Caco-2 (cell line): Measurements from ENCODE around the gene ODAD3. TPM values are rescaled to one million over a fixed set of nuclear protein-coding genes. Genes with fewer than 3 reads are reported as not detected.

Experiments used
- BruUV-seq: library from RNA; stranded (reverse); fragments of 400-500 nt; replicated peaks from 2 replicates; lab custom pipeline; 2021; lab: Mats Ljungman, UMichigan
- CTCF ChIA-PET: fragments of 300-600 bp; sonication (Branson Sonifier 250); formaldehyde crosslinking; loops from one replicate; lab custom pipeline; 2022; ENCODE audit warnings: antibody characterized with exemption; lab: Charles Lee
- POLR2A ChIA-PET: fragments of 300-600 bp; sonication (Branson Sonifier 250); formaldehyde crosslinking; loops from one replicate; lab custom pipeline; 2022; ENCODE audit warnings: antibody characterized with exemption; lab: Charles Lee
- DNase-seq, 2 experiments: peaks; one replicate each; pipeline versions ENCODE4 v3.0.0 to v3.0.0-alpha.2; 2020 to 2022
- H3K27me3 ChIP-seq: replicated peaks from 2 replicates; pipeline ENCODE4 v1.6.0; 2011; ENCODE audit warnings: low read length; ENCODE audit not compliant: control insufficient read depth, insufficient read depth
- H3K36me3 ChIP-seq: 2 replicates; pipeline ENCODE4 v1.5.1; 2011; ENCODE audit warnings: low read length; ENCODE audit not compliant: control insufficient read depth, insufficient read depth
- H3K4me1 ChIP-seq: fragments of 250-450 bp; sonication (Bioruptor Pico); 2 replicates; pipeline ENCODE4 v1.5.1; 2020; ENCODE audit warnings: mild to moderate bottlenecking
- H3K4me3 ChIP-seq: 2 replicates; pipeline ENCODE4 v1.5.1; 2011; ENCODE audit warnings: low read depth, mild to moderate bottlenecking, control low read depth, low read length
- H3K9me3 ChIP-seq: fragments of 250-450 bp; sonication (Bioruptor Pico); 2 replicates; pipeline ENCODE4 v1.5.1; 2020; ENCODE audit warnings: mild to moderate bottlenecking, moderate library complexity
- H3K27ac Mint-ChIP-seq: one replicate; pipeline ENCODE4 v1.8.0; 2022; ENCODE audit warnings: mixed read lengths; ENCODE audit not compliant: unreplicated experiment
- H3K27me3 Mint-ChIP-seq: one replicate; pipeline ENCODE4 v1.8.0; 2022; ENCODE audit warnings: mixed read lengths; ENCODE audit not compliant: insufficient read depth, unreplicated experiment
- H3K36me3 Mint-ChIP-seq: one replicate; pipeline ENCODE4 v1.8.0; 2022; ENCODE audit warnings: mild to moderate bottlenecking, mixed read lengths; ENCODE audit not compliant: insufficient read depth, unreplicated experiment
- H3K4me1 Mint-ChIP-seq: one replicate; pipeline ENCODE4 v1.8.0; 2022; ENCODE audit warnings: low read depth, mixed read lengths; ENCODE audit not compliant: unreplicated experiment
- H3K4me3 Mint-ChIP-seq: one replicate; pipeline ENCODE4 v1.8.0; 2022; ENCODE audit warnings: mild to moderate bottlenecking, moderate library complexity, mixed read lengths; ENCODE audit not compliant: unreplicated experiment
- H3K9me3 Mint-ChIP-seq: one replicate; pipeline ENCODE4 v1.8.0; 2022; ENCODE audit warnings: mixed read lengths; ENCODE audit not compliant: unreplicated experiment
- intact Hi-C: fragments of 100-400 bp; cut with micrococcal nuclease; formaldehyde crosslinking; loops from one replicate; pipeline ENCODE4 v1.10.0; 2022; ENCODE audit not compliant: unreplicated experiment
- total RNA-seq: library from RNA; stranded (reverse); gene quantifications from 2 replicates; pipeline ENCODE4 v1.2.3, GENCODE V29; 2022
- TF ChIP-seq, protein P1 (sequence below), 2 experiments: fragments of 200-600 bp in 1 of 2; IDR thresholded peaks; 1 replicate in 1 of 2; 2 replicates in 1 of 2; pipeline versions ENCODE4 v1.5.1 to v1.8.0; 2011 to 2022; ENCODE audit warnings: antibody characterized with exemption in 1 of 2, control low read depth in 1 of 2, inconsistent platforms in 1 of 2, low read depth in 1 of 2, low read length in 1 of 2, mild to moderate bottlenecking in 1 of 2, moderate library complexity in 1 of 2; ENCODE audit not compliant: insufficient read depth in 1 of 2, severe bottlenecking in 1 of 2, unreplicated experiment in 1 of 2

ODAD3 gene
- total RNA-seq, 1 experiment from 2014 or later = not detected

DNA sequence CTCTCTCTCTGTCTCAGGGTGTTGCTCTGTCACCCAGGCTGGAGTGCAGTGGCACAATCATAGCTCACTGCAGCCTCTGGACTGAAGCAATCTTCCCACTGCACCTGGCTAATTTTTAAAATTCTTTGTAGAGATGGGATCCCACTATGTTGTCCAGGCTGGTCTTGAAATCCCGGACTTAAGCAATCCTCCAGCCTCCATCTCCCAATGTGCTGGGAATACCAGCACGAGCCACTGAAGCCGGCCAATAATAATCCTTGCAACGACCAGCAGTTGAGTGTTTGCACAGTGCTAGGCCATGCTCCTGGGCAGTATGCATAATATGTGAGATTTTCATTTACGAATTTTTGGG is 50.2 kb downstream of the ODAD3 start:
- no TSS peak for BruUV-seq
- Mint-ChIP-seq H3K27ac (peak overlapping the region; percentile 43), H3K27me3 (no peaks in the 10 kb centered on the region), H3K9me3 (no peaks in the 10 kb centered on the region), H3K4me3 (peak overlapping the region; percentile 95), H3K36me3 (peaks cover 12% of the 10 kb centered on the region), H3K4me1 (no peaks in the 10 kb centered on the region)
- intact Hi-C loops = loop anchor here (5.0 kb wide), 1 partner anchor 33 kb away; the partner anchor contains the start of gene RGL3
- Histone ChIP-seq H3K9me3 (no peaks in the 10 kb centered on the region), H3K27me3 (no peaks in the 10 kb centered on the region), H3K4me1 (0 out of 2 replicates have a peak, but pooled peaks cover 4% of the 10 kb centered on the region), H3K36me3 (no peaks in the 10 kb centered on the region), H3K4me3 (no peak overlapping the region)
- CTCF ChIA-PET = interaction anchor here (0.9 to 2.7 kb wide), 6 partner anchors 10 to 98 kb away, joined by 4 to 28 read pairs (median 16); partner anchors contain the start of genes ODAD3, PRKCSH and SWSAP1
- POLR2A ChIA-PET = interaction anchor here (0.5 to 2.3 kb wide), 2 partner anchors 10 to 1251 kb away, joined by 5 to 19 read pairs; partner anchors contain the start of gene SWSAP1
- TF ChIP-seq, protein P1, sequence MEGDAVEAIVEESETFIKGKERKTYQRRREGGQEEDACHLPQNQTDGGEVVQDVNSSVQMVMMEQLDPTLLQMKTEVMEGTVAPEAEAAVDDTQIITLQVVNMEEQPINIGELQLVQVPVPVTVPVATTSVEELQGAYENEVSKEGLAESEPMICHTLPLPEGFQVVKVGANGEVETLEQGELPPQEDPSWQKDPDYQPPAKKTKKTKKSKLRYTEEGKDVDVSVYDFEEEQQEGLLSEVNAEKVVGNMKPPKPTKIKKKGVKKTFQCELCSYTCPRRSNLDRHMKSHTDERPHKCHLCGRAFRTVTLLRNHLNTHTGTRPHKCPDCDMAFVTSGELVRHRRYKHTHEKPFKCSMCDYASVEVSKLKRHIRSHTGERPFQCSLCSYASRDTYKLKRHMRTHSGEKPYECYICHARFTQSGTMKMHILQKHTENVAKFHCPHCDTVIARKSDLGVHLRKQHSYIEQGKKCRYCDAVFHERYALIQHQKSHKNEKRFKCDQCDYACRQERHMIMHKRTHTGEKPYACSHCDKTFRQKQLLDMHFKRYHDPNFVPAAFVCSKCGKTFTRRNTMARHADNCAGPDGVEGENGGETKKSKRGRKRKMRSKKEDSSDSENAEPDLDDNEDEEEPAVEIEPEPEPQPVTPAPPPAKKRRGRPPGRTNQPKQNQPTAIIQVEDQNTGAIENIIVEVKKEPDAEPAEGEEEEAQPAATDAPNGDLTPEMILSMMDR (IDR thresholded peaks at IDR 0.05; ENCODE audit: insufficient read depth in 1 of 2, low read depth in 1 of 2, low read length in 1 of 2, severe bottlenecking in 1 of 2, unreplicated experiment in 1 of 2) = no peak
- DNase-seq = no peak

DNA sequence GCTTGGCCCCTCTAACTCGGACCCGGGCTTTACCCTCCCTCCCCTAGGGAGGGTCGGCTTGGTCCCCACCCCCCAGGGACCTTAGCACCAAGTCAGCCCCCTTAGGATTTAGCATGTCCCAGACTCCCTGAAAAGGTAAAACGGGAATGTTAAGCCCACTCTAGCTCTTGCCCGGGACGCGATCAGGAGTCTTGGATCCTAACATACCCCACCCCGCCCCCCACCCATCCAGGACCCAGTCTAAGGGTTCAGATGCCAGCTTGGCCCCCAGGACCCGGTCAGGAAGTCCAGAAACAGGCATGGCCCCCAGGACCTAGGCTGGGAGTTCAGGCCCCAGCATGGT is 51.2 kb downstream of the ODAD3 start:
- Histone ChIP-seq H3K4me1 (0 out of 2 replicates have a peak, but pooled peaks cover 4% of the 10 kb centered on the region), H3K36me3 (no peaks in the 10 kb centered on the region), H3K9me3 (no peaks in the 10 kb centered on the region), H3K4me3 (peak overlapping the region; percentile 59), H3K27me3 (no peaks in the 10 kb centered on the region)
- Mint-ChIP-seq H3K27ac (no peak overlapping the region), H3K4me3 (peak overlapping the region; percentile 95), H3K4me1 (no peaks in the 10 kb centered on the region), H3K36me3 (peaks cover 12% of the 10 kb centered on the region), H3K27me3 (no peaks in the 10 kb centered on the region), H3K9me3 (no peaks in the 10 kb centered on the region)
- BruUV-seq = no TSS peak
- no peak for DNase-seq
- TF ChIP-seq, protein P1 (IDR thresholded peaks at IDR 0.05; ENCODE audit: insufficient read depth in 1 of 2, low read depth in 1 of 2, low read length in 1 of 2, severe bottlenecking in 1 of 2, unreplicated experiment in 1 of 2) = no peak
- ChIA-PET CTCF (interaction anchor here (0.6 to 2.7 kb wide), 14 partner anchors 9 to 176 kb away, joined by 4 to 31 read pairs (median 8); partner anchors contain the start of genes ELOF1, ODAD3, PRKCSH and RGL3), POLR2A (interaction anchor here (0.5 to 2.3 kb wide), 8 partner anchors 9 to 442 kb away, joined by 3 to 19 read pairs (median 4); partner anchors contain the start of genes RGL3 and SWSAP1)
- intact Hi-C loops = loop anchor here (5.0 kb wide), 1 partner anchor 34 kb away; the partner anchor contains the start of gene RGL3

DNA sequence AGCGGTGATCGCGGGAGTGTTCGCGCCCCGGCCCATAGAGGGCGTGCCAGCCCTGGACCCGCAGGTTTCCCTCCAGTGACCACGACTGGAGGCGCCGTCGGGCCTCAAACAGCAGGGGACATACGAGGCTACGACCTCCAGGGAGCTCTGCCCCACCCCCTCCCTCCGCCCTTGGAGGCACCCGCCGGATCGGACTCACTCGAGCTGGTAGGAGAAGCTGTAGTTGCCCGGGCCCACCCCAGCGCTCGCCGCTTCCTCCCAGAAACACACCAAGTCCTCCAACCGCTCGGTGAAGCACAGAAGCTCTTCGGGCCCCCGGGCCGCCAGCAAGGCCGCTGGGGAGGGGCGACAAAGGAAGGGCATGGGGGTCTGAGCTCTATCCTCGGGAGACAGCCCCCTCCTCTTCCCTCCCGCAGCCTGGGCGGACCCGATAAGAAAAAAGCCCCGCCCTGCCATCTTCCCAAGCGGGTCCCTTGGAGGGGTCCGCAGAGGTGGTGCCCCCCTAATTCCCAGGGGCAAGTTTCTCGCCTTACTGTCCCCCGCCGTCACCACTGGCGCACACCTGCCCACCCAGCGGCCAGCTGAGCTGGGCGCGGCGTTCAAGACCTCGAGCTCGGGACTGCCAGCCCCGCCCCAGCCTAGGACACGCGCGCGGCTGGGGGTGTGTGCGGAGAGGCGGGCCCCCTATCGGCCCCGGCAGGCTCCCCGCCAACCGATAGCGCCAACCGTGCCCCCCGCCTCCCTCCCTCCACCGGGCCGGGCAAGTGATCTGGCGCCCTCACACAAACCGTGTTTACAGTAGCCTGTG is 51.8 kb downstream of the ODAD3 start:
- no peaks in the 10 kb centered on the region for H3K4me1 Mint-ChIP-seq
- intact Hi-C loops = loop anchor here (5.0 kb wide), 1 partner anchor 34 kb away; the partner anchor contains the start of gene RGL3

More for the DNA sequence above, 51.8 kb downstream of the ODAD3 start:
- H3K27me3 Mint-ChIP-seq = no peaks in the 10 kb centered on the region
- Histone ChIP-seq H3K9me3 (no peaks in the 10 kb centered on the region), H3K36me3 (no peaks in the 10 kb centered on the region), H3K27me3 (no peaks in the 10 kb centered on the region), H3K4me1 (0 out of 2 replicates have a peak, but pooled peaks cover 4% of the 10 kb centered on the region), H3K4me3 (peak overlapping the region; percentile 59)
- CTCF ChIA-PET = interaction anchor here (0.5 to 2.7 kb wide), 20 partner anchors 9 to 186 kb away, joined by 3 to 31 read pairs (median 6); partner anchors contain the start of genes ELOF1, ODAD3, PRKCSH and RGL3
- POLR2A ChIA-PET = interaction anchor here (0.5 to 2.3 kb wide), 9 partner anchors 8 to 442 kb away, joined by 3 to 19 read pairs (median 4); partner anchors contain the start of genes RGL3 and SWSAP1
- no peaks in the 10 kb centered on the region for H3K9me3 Mint-ChIP-seq
- H3K4me3 Mint-ChIP-seq = peak overlapping the region; percentile 95
- DNase-seq = peak; percentile 78 to 82
- H3K27ac Mint-ChIP-seq = peak overlapping the region; percentile 98
- BruUV-seq = no TSS peak
- TF ChIP-seq, protein P1 (IDR thresholded peaks at IDR 0.05; ENCODE audit: insufficient read depth in 1 of 2, low read depth in 1 of 2, low read length in 1 of 2, severe bottlenecking in 1 of 2, unreplicated experiment in 1 of 2) = peak; percentile 82 to 87
- peaks cover 12% of the 10 kb centered on the region for H3K36me3 Mint-ChIP-seq
